ENCODE results near the gene MEAK7.

The MEAK7 gene

GRCh38 chr16:84532855-84533486 lies 28.5 kb upstream of the MEAK7 start:
- no peak overlapping the region for H3K27ac ChIP-seq (ENCODE audit: low read depth, low read length)
- no peak overlapping the region for H3K4me2 ChIP-seq (ENCODE audit: low read length)
- peaks cover 21% of the 10 kb centered on the region for H3K27me3 ChIP-seq (ENCODE audit: control insufficient read depth, low read length)
- no peaks in the 10 kb centered on the region; the same call in 1 of the 2 replicates for H3K4me1 ChIP-seq (ENCODE audit: control insufficient read depth, low read length)
- H3K36me3 ChIP-seq (ENCODE audit: control insufficient read depth, low read length): no peaks in the 10 kb centered on the region
- H3K9me3 ChIP-seq (ENCODE audit: control insufficient read depth, insufficient read depth, low read length): peaks cover 6% of the 10 kb centered on the region; the same call in 1 of the 2 replicates
- H3K79me2 ChIP-seq (ENCODE audit: control insufficient read depth, low read length): no peaks in the 10 kb centered on the region
- TF ChIP-seq CTCF (IDR thresholded peaks at IDR 0.05; ENCODE audit: low read depth, low read length, poor library complexity, severe bottlenecking): no peak
- TF ChIP-seq EZH2phosphoT487 (IDR thresholded peaks at IDR 0.05; ENCODE audit: borderline replicate concordance, low read length): no peak
- H4K20me1 ChIP-seq (ENCODE audit: control insufficient read depth, insufficient read depth, low read depth, low read length): no peaks in the 10 kb centered on the region
- no peaks in the 10 kb centered on the region for H3K9me2 ChIP-seq (replicated peaks; ENCODE audit: control insufficient read depth, low read length)
- no peaks in the 10 kb centered on the region for H3F3A ChIP-seq (ENCODE audit: control insufficient read depth, insufficient read depth)
- H3K4me3 ChIP-seq (ENCODE audit: low read length): no peak overlapping the region

DNA sequence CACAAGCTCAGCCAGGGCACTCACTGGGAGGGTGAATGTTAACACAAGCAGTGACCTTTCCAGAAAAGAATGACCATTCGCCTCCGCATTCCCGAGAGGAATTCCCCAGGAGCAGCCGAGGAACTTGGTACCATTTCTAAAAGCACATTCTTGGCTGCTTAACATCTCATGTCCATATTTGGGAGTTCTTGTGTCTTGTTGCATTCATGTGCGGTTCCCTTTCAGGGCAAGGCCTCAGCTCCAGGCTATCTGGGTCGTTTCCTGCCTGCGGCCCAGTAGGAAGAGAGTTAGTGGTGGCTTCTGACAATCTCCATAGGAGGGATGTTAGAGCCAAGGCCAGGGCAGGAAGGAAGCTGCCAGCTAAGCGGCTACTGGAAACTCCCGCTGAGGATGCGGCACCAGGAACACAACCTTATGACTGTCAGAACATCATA lies 27.8 kb upstream of the MEAK7 start:
- H3K4me2 ChIP-seq (ENCODE audit: low read length): no peak overlapping the region
- H3K79me2 ChIP-seq (ENCODE audit: control insufficient read depth, low read length): no peaks in the 10 kb centered on the region
- peaks cover 6% of the 10 kb centered on the region; the same call in 1 of the 2 replicates for H3K9me3 ChIP-seq (ENCODE audit: control insufficient read depth, insufficient read depth, low read length)
- H3K27me3 ChIP-seq (ENCODE audit: control insufficient read depth, low read length): peaks cover 21% of the 10 kb centered on the region
- no peaks in the 10 kb centered on the region; the same call in 1 of the 2 replicates for H3K4me1 ChIP-seq (ENCODE audit: control insufficient read depth, low read length)
- H3K27ac ChIP-seq (ENCODE audit: low read depth, low read length): no peak overlapping the region
- no peaks in the 10 kb centered on the region for H3K36me3 ChIP-seq (ENCODE audit: control insufficient read depth, low read length)
- H3K9me2 ChIP-seq (replicated peaks; ENCODE audit: control insufficient read depth, low read length): no peaks in the 10 kb centered on the region
- no peaks in the 10 kb centered on the region for H3F3A ChIP-seq (ENCODE audit: control insufficient read depth, insufficient read depth)
- no peak overlapping the region for H3K4me3 ChIP-seq (ENCODE audit: low read length)
- TF ChIP-seq CTCF (IDR thresholded peaks at IDR 0.05; ENCODE audit: low read depth, low read length, poor library complexity, severe bottlenecking) (no peak), EZH2phosphoT487 (IDR thresholded peaks at IDR 0.05; ENCODE audit: borderline replicate concordance, low read length) (no peak)
- H4K20me1 ChIP-seq (ENCODE audit: control insufficient read depth, insufficient read depth, low read depth, low read length): no peaks in the 10 kb centered on the region

DNA sequence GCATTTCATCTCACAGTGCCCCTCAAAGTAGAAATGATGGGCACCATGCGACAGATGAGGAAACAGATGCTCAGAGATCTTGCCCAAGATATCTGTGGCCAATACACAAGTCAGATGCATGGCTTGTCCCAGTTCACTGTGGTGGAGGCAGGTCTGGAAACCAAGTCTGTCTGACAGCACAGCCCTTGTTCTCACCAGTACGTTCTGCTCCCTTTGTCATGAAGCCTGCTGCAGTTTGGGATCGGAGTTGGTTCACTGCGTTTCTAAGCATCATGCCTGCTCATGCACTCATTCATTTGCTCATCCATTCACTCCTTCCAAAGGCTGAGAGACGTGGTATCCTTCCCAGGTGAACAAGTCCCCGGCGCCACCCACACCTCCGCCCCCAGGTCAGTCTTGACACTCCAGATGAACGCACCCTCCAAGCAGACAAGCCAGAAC lies 27.2 kb upstream of the MEAK7 start:
- Histone ChIP-seq H3K27ac (ENCODE audit: low read depth, low read length) (no peak overlapping the region), H3K27me3 (ENCODE audit: control insufficient read depth, low read length) (peaks cover 21% of the 10 kb centered on the region), H3K79me2 (ENCODE audit: control insufficient read depth, low read length) (no peaks in the 10 kb centered on the region), H4K20me1 (ENCODE audit: control insufficient read depth, insufficient read depth, low read depth, low read length) (no peaks in the 10 kb centered on the region), H3K36me3 (ENCODE audit: control insufficient read depth, low read length) (no peaks in the 10 kb centered on the region), H3K4me1 (ENCODE audit: control insufficient read depth, low read length) (no peaks in the 10 kb centered on the region; the same call in 1 of the 2 replicates), H3K4me3 (ENCODE audit: low read length) (no peak overlapping the region), H3K9me3 (ENCODE audit: control insufficient read depth, insufficient read depth, low read length) (peaks cover 6% of the 10 kb centered on the region; the same call in 1 of the 2 replicates), H3F3A (ENCODE audit: control insufficient read depth, insufficient read depth) (no peaks in the 10 kb centered on the region), H3K4me2 (ENCODE audit: low read length) (no peak overlapping the region), H3K9me2 (replicated peaks; ENCODE audit: control insufficient read depth, low read length) (no peaks in the 10 kb centered on the region)
- TF ChIP-seq EZH2phosphoT487 (IDR thresholded peaks at IDR 0.05; ENCODE audit: borderline replicate concordance, low read length) (no peak), CTCF (IDR thresholded peaks at IDR 0.05; ENCODE audit: low read depth, low read length, poor library complexity, severe bottlenecking) (no peak)

Measured in DOHH2 (cell line).